Left hindlimb (tissue), 1 donor: Measurements from ENCODE around the gene USP22.
"Not testable (repeated sequence)": the region's sequence is repeated elsewhere in the genome, so short reads cannot be mapped to it uniquely, and the experiment has no call there.

Source experiments
- DNase-seq: peaks from one replicate; pipeline ENCODE4 v3.0.0-alpha.2; 2018

USP22 gene

DNA sequence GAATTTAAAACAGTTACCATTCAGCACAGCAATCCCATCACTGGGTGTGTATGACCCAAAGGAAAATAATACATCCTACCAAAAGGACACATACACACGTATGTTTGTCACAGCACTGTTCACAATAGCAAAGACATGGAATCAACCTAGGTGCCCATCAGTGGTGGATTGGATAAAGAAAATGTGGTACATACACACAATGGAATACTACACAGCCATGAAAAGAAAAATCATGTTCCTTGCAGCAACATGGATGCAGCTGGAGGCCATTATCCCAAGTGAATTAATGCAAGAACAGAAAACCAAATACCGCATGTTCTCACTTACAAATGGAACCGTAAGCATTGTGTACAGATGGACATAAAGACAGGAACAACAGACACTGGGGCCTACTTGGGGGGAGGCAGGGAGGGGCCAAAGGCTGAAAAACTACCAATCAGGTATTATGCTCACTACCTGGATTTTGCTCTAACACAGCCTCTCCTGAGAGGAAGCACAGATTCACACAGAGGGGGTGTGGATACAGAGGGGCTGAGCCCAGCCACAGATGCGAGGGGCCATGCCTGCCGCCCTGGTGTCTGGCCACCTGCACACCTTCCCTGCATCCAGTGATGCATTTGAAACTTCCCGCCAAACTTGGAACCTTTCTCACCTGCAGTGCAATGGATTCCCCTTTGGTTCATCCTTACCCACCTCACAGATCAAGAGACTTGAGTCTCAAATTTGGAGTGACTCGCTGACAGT, 55.9 kb downstream of the USP22 start:
- DNase-seq, result no peak

DNA sequence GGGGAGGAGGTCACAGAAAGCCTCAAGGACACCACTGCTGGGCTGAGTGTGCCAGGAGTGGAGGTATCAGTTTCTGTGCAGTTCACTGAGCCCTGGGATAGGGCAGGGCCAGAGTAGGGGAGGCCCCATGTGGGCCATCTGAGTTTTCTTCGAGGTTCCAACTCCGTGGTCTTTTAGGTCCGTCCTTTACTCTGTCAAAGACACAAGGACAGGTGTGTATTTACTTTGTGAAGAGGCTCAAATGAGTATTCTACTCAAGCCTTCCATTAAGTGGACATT, 59.5 kb downstream of the USP22 start:
- DNase-seq, result no peak

GRCh38 chr17:20982589-20983358, 60.0 kb downstream of the USP22 start:
- no peak for DNase-seq

DNA sequence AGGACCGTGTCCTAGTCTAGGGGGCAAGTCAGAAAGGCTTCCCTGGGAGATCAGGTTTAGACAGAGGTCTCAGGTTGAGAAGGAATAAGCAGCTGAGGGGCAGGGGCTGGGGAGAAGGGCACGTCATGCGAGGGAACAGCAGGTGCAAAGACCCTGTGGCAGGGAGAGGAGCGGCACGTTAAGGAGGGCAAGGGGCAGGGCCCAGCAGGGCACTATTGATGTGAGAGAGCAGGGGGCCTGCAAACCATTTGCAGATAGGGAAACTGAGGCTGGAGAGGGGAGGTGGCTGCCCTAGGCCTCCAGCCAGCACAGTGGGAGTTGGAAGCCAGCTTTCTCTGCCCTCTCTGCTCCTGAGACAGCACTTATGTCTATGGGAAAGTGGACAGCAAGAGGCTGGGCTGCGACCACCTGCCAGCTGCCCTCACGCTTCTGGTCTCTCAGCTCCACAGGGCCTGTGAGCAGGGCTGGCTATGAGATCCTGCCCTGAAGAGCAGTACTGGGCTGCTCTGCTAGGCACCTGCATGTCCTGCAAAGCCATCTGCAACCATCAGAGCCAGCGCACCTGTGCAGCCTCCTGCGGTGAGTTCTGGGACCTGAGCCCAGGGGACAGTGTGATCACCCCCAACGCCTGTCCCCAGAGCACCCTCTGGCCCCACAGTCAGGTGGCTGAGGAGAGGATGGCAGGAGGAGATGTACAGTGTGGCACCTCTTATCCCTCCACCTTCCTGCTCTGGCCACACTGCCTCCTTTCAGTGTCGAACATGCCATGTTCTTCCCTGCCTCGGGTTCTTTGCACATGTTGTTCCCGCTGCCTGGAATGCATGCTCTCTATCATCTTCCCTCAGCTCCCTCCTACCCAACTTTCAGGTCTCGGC, 61.5 kb downstream of the USP22 start:
- DNase-seq, result no peak

GRCh38 chr17:20979792-20980083, 63.1 kb downstream of the USP22 start:
- no peak for DNase-seq

GRCh38 chr17:20979007-20979791, 63.6 kb downstream of the USP22 start:
- not testable (repeated sequence) for DNase-seq

GRCh38 chr17:20977609-20978253, 65.1 kb downstream of the USP22 start:
- DNase-seq, result not testable (repeated sequence)

GRCh38 chr17:20975566-20975965, 67.2 kb downstream of the USP22 start:
- DNase-seq, result no peak

- no peak for DNase-seq
These were observed 72.5 kb downstream of the USP22 start for GRCh38 chr17:20970329-20970728.

GRCh38 chr17:20968913-20969616, 73.7 kb downstream of the USP22 start:
- no peak for DNase-seq

DNA sequence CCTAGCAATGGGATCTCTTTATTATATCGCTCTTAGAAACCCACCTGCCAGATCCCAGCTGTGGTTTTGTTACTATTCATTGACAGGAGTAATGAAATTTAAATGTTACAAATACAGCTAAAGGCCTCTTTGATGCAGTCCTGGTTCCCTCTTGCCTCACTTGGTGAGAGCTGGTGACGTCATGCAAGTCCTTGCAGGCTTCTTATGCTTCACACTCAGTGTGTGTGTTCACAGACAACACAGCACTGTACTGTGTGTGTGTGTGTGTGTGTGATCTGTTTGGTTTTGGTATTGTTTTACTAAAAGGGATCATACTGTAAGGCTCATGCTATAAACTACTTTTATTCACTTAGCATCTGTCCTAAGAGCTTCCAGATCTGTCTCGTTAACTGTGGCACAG, 75.0 kb downstream of the USP22 start:
- no peak for DNase-seq

DNA sequence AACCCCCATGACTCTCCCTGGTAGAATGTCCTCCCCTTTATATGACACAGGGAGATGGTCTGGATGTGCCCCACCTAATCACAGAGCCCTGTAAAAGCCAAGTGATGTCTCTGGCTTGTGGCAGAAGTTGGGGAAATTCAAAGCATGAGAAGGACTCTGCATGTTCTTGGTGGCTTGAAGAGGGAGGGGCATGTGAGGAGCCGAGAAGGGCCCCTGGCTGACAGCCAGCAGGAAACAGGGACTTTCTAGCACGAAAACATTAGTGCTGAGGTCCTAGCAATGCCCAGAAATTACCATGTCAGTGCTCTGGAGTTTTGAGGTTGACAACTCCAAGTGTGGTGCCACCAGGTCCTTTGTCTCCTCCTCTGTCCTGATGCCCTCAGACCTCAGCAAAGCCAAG, 75.9 kb downstream of the USP22 start:
- DNase-seq, result no peak

DNA sequence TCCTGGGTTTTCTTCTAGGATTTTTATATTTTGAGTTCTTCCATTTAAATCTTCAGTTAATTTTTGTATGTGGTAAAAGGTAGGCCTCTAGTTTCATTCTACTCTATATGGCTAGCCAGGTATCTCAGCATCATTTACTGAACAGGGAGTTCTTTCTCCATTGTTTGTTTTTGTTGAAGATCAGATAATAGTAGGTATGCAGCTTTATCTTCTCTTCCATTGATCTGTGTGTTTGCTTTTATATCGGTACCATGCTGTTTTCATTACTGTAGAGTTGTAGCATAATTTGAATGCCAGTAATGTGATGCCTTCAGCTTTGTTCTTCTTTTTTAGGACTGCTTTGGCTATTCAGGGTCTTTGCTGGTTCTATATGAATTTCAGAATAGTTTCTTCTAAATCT, 77.3 kb downstream of the USP22 start:
- no peak for DNase-seq

DNA sequence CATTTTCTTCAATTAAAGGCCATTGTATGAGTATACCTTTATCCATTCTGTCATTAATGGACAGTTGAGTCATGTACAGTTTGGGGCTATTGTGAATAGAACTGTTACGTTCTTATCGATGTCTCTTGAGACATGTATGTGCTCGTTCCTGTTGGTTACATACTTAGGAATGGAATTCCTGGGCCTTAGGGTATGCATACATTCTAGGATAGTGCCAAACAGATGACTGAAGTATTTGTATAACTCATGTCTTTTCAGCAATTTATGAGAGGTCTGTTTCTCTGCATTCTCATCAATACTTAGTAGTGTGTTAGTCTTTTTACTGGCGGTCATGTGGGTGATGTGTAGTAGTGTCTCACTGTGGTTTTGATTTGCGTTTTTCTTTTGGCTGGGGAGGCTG, 81.2 kb downstream of the USP22 start:
- no peak for DNase-seq

DNA sequence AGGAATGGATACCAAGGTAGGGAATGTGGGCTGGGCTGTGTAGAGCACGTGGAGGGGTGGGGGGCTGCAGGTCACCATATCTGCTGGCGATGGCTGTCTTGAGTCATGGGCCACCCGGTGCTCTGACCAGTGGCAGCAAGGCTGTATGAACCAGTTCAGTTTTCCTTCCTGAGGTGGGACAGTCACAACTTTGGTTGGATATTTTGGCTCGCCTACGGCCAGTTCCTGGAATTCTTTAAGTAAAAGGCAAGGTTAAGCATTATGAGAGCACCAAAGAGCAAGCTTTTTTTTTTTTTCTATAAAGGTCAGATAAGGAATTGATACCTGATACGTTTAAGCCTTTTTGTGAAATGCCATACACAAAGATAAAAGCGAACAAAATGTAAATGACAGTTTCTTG, 81.9 kb downstream of the USP22 start:
- DNase-seq, result no peak

DNA sequence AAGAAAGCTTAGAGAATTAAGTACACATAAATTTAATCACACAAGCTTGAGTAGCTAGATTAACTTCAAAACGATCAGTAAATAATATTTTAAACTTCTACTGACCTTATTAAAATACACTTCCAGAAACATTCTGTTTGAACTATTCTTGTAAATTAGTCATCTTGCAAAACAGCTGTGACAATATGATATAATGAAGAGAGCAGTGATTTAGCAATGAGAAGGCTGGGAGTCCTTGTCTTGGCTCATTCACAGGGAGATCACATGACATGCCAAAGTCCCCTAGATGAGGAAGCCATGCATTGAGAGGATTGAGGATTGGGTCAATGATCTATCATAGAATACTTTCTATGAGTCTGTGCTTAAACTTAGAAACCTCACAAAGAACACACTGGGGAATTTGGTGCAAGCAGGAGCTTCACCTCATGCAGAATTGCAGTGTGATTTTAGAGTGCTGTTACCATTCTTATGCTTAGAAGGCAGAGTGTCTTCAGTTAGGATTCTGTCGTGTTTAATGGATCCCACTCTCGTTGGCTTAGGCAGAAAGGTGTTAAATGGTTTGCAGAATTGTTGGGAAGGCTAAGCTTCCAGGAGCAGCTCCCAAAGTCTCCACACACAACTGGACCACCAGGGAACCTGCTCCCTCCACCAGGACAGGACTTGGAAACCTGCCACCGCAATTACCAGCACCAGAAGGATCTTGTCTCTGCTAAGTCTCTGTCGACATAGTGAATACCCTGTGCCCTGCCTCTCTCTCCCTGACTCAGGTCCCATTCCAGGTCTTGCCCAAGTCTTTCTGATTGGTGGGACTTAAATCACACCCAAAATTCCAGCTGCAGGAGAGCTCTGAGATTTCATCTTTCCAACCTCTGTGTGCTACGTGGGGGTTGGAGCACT, 87.1 kb downstream of the USP22 start:
- no peak for DNase-seq

DNA sequence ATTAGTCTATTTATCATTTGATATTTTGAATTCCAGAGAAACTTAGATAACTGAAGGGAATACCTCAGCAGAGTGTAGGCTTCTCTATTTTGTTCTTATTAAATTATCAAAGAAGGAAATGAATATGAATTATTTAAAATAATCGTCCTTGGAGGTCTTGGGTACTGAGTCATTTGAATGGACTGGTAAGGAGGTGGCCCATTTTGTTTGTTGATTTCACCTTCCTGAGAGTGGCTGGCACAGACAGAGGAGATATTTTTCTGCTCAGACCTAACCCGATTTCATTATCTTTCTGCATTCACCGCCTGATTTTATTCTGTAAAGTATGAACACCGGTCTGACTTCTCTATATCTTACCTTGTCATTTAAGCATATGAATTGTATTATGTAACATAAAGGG, 88.0 kb downstream of the USP22 start:
- DNase-seq, result no peak

DNA sequence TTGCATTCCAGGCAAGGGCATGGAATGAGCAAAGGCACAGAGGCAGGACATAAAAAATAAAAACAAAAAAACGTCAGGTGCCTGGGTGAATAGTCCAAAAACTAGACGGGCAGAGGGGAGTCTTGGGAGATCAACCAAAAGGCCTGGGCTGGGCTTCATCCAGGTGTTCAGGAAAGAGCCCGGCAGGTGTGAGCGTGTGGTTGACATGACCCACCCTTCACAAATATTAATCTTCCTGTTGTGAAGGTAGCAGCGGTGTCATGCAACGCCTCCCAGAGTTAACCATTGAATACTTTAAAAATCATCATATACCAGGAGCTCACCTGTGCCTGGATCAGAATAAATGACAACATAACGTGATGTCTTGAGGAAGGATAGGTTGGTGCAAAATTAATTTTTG, 90.6 kb downstream of the USP22 start:
- DNase-seq, result no peak
